ENCODE data around the gene ARPC1A. TPM values are rescaled to one million over a fixed set of nuclear protein-coding genes. Genes with fewer than 3 reads are reported as not detected.
"Not testable (repeated sequence)": the region's sequence is repeated elsewhere in the genome, so short reads cannot be mapped to it uniquely, and the experiment has no call there.

Gene ARPC1A
- total RNA-seq, 4 donors from 2014 or later, result 75.0 to 112 (median 98.3) TPM

DNA sequence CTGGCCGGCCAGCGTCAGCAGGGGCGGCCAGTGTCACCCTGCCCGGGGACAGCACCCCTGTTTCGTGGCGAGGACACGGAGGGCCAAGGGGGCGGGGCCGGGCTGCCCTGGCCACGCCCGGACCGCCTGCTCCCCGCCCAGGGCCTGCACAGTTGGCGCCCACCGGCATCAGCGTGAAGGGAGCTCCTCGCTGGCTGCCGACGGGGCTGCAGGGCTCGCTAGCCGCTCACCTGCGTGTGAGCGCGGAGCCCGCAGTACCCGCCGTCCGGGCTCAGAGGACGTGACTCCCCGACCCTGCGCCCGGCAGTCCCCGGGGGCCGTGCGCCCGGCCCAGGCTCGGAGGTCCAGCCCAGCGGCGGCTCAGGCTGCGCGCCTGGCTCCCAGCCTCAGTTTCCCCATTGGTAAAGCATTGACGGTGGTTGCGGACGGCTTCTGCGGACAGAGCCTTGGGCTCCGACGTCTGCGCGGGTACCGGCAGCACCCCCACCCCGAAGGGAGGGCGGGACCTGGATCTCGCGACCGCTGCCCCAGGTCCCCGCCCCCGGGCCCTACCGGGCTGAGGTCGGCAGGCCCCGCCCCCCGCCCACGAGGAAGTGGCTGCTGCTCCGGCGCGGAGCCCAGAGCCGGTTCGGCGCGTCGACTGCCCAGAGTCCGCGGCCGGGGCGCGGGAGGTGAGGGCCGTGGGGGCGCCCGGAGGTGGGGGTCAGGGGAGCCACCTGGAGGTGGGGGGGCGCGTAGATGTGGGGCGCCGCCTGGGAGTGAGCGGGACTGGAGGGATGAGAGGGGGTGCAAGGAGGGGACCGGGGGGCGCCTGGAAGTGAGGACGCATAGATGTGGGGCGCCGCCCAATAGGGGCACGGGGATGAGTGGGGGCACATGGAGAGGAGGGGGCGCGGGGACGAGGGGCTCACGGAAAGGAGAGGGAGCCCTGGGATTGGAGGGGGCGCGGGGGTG lies 48.7 kb downstream of the ARPC1A start, which contains the start of gene ARPC1B:
Gene ARPC1B, plus strand, starts transcription at position 620 of the 954 bp plus-strand sequence. CDS start 10,985 bp downstream, outside the sequence.
- no peaks in the 10 kb centered on the region for H3K27me3 ChIP-seq
- peak within 1 kb of the TSS; percentile 59 to 93 for H3K4me3 ChIP-seq
- peak within 1 kb of the TSS; percentile 11 to 92 (median 89) for H3K27ac ChIP-seq
- TF ChIP-seq POLR2A (IDR thresholded peaks at IDR 0.05), result peak; percentile 40 to 50
- TF ChIP-seq, protein P1, sequence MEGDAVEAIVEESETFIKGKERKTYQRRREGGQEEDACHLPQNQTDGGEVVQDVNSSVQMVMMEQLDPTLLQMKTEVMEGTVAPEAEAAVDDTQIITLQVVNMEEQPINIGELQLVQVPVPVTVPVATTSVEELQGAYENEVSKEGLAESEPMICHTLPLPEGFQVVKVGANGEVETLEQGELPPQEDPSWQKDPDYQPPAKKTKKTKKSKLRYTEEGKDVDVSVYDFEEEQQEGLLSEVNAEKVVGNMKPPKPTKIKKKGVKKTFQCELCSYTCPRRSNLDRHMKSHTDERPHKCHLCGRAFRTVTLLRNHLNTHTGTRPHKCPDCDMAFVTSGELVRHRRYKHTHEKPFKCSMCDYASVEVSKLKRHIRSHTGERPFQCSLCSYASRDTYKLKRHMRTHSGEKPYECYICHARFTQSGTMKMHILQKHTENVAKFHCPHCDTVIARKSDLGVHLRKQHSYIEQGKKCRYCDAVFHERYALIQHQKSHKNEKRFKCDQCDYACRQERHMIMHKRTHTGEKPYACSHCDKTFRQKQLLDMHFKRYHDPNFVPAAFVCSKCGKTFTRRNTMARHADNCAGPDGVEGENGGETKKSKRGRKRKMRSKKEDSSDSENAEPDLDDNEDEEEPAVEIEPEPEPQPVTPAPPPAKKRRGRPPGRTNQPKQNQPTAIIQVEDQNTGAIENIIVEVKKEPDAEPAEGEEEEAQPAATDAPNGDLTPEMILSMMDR (IDR thresholded peaks at IDR 0.05), result no peak
- TF ChIP-seq EP300 (IDR thresholded peaks at IDR 0.05), result no peak
- peak; percentile 73 for TF ChIP-seq POLR2AphosphoS5 (IDR thresholded peaks at IDR 0.05)
- no peaks in the 10 kb centered on the region for H3K9me3 ChIP-seq
- peaks cover 0 to 48% (median 5%) of the 10 kb centered on the region in 3 donors for H3K4me1 ChIP-seq
- ATAC-seq, result peak; percentile 66
- peaks cover 0 to 15% of the 10 kb centered on the region in 2 donors for H3K36me3 ChIP-seq
- WGBS, 2 donors (ENCODE audit: low coverage in 1 of 2), result 0 to 9% methylated on average over 3 to 11 of the region's 95 CpGs

DNA sequence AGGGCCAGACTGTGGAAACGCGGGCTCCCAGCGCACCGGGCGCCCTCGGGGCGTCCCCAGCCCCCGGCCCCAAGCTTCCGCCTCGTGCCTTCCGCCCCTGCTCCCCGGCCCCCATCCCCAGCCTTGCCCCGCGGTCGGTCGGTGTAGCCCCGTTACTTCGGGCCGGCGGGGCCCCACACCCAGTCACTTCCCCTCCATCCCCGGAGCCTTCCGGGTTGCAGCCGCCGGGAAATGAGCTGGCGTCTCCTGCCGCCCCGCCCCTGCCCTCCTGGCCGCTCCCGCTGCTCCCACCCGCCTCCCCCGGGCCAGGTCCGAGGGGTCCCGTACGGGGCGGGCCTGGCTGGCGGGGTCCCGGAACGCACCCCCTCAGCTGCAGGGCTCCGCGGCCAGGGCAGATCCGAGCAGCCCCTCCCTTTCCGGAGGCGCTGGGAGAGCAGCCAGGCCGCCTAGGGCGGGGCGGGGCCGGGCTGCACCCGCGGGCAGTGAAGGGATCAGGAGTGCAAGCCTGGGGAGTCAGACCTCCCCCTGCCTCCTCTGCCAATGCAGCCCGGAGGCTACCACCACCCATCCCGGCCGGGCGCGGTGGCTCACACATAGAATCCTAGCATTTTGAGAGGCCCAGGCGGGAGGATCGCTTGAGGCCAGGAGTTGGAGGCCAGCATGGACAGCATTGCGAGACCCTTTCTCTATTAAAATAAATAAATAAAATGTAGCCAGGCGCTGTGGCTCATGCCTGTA lies 49.5 kb downstream of the ARPC1A start:
- Histone ChIP-seq H3K36me3 (peaks cover 0 to 14% of the 10 kb centered on the region in 2 donors), H3K4me1 (peaks cover 0 to 56% (median 13%) of the 10 kb centered on the region in 3 donors), H3K27ac (peak overlapping the region; percentile 11 to 92 (median 89)), H3K4me3 (peak overlapping the region; percentile 59 to 93), H3K27me3 (no peaks in the 10 kb centered on the region), H3K9me3 (no peaks in the 10 kb centered on the region)
- TF ChIP-seq POLR2A (IDR thresholded peaks at IDR 0.05), result peak; percentile 22 to 25
- TF ChIP-seq, protein P1 (IDR thresholded peaks at IDR 0.05), result no peak
- TF ChIP-seq POLR2AphosphoS5 (IDR thresholded peaks at IDR 0.05), result peak; percentile 59
- no peak for TF ChIP-seq EP300 (IDR thresholded peaks at IDR 0.05)
- ATAC-seq, result peak; percentile 78
- WGBS, 2 donors (ENCODE audit: low coverage in 1 of 2), result 59% methylated on average over 2 of the region's 58 CpGs; no CpG with 5 or more reads in 1 of the 2 donors

DNA sequence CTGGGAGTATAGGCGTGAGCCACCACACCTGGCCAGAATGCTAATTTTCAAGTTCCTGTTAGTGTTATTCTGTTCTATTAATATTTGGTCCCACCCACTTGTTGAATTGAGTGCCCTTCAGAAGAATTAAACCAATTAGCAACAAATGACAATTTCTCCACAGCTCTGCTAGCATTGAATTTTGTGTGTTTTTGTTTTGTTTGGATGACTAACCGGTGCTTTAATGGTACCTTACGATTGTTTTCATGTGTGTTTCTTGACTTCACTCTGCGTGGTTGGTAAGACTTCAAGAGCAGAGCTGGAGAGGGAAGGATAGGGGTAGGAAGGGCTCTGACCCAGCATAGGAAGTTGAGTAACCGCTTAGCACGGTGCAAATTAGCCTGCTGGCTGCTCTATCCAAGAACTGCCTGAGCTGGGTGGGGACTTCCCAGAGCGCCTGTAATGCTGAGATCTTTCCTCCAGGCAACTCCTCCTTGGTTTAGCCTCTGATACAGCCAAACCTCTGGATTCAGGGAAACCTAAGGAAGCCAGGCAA lies 53.4 kb downstream of the ARPC1A start:
- Histone ChIP-seq H3K9me3 (no peaks in the 10 kb centered on the region), H3K4me3 (peak overlapping the region in 1 of 2 donors; percentile 32), H3K4me1 (peaks cover 0 to 60% (median 29%) of the 10 kb centered on the region in 3 donors), H3K36me3 (peaks cover 0 to 22% of the 10 kb centered on the region in 2 donors), H3K27me3 (no peaks in the 10 kb centered on the region), H3K27ac (peak overlapping the region; percentile 13 to 87 (median 84))
- 23 to 40% methylated on average over 3 to 6 of the region's 7 CpGs for WGBS, 2 donors (ENCODE audit: low coverage in 1 of 2)
- peak; percentile 84 for ATAC-seq
- TF ChIP-seq POLR2A (IDR thresholded peaks at IDR 0.05), result no peak
- no peak for TF ChIP-seq EP300 (IDR thresholded peaks at IDR 0.05)
- peak; percentile 35 for TF ChIP-seq POLR2AphosphoS5 (IDR thresholded peaks at IDR 0.05)
- TF ChIP-seq, protein P1 (IDR thresholded peaks at IDR 0.05), result peak in 1 of 4 experiments; percentile 41

DNA sequence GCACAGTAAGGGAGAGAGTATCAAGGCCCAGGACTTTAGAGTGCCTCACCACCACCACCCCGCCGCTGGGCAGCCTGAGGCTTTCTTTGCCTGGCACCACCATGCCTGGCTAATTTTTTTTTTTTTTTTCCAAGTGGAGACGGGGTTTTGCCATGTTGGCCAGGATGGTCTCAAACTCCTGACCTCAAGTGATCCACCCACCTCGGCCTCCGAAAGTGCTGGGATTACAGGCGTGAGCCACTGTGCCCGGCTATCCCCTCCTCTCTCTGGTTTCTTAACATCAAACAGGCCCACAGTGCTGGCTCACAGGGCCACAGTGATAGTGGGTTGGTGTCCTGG lies 54.0 kb downstream of the ARPC1A start:
- Histone ChIP-seq H3K4me3 (peak overlapping the region in 1 of 2 donors; percentile 32), H3K36me3 (peaks cover 0 to 23% of the 10 kb centered on the region in 2 donors), H3K4me1 (peaks cover 0 to 55% (median 29%) of the 10 kb centered on the region in 3 donors), H3K27ac (peak overlapping the region; percentile 13 to 87 (median 84))
- not testable (repeated sequence) for ATAC-seq, H3K27me3 ChIP-seq, H3K9me3 ChIP-seq
- 25 to 62% methylated on average over 2 to 6 of the region's 7 CpGs for WGBS, 2 donors (ENCODE audit: low coverage in 1 of 2)
